ENCODE data around the gene ANKLE1. TPM values are rescaled to one million over a fixed set of nuclear protein-coding genes. Genes with fewer than 3 reads are reported as not detected.

Gene ANKLE1
- total and polyA plus RNA-seq, 10 of the 15 experiments (the other 5 are each of a cell fraction or from before 2014, with no cell fraction given) = 2.2 to 17.9 (median 10.9) TPM

DNA sequence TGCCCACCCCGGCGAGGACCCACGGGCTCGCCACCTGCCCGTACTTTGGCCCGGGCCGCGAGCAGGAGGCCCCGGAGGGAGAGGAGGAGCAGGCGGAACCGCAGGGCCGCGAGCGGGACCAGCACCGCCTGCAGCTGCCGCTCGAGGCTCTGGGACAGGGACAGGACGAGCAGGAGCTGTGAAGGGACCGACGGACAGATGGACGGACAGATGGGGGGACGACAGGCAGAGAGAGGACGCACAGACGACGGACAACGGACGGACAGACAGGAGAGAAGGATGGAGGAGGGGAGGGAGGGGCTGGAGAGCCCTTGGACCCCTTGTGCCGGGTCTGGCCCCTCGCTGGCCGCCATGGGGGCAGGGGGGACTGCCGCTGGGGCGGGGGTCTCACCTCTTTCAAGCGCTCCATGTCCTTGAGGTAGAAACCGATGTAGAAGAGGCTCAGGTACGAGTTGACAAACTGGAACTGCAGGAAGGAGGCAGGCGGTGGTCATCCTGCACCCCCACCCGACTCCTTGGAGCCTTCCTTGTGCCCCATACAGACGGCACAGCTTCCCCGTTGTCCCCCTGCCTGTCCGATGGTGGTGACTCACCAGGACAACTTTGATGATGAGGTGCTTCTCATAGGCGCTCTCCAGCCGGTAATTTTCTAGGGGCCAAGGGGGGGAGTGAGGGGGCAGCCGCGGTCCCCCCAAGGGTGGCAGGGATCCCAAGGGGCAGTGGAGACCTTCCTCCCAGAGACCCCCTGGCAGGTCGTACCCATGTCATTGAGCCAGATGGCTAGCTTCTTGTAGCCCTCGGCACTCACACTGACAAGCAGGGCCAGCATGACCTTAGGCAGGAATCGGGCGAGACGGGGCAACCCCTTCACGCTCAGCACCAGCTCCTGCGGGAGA is 47.9 kb downstream of the ANKLE1 start:
- WGBS (ENCODE audit: insufficient coverage, insufficient replicate concordance, low lambda C conversion rate, missing lambda C conversion rate) = 60% methylated on average over 44 of the region's 51 CpGs
- H3K27me3 ChIP-seq (replicated peaks in 1 of 2; ENCODE audit: control insufficient read depth in 2 of 2, insufficient read depth in 2 of 2, low read length in 1 of 2) = no peaks in the 10 kb centered on the region; a peak in 2 of 4 replicates
- no peak overlapping the region for H3K27ac ChIP-seq (ENCODE audit: control insufficient read depth, insufficient read depth)
- TF ChIP-seq SUPT20H (IDR thresholded peaks at IDR 0.05; ENCODE audit: borderline replicate concordance, control insufficient read depth, low read depth, low read length) (no peak), PML (IDR thresholded peaks at IDR 0.05; ENCODE audit: low read length) (no peak), CEBPB (IDR thresholded peaks at IDR 0.05; ENCODE audit: borderline replicate concordance in 1 of 2, low read depth in 2 of 2, low read length in 2 of 2) (no peak), ATF7 (IDR thresholded peaks at IDR 0.05; ENCODE audit: low read depth) (no peak), ZNF622 (IDR thresholded peaks at IDR 0.05) (no peak)
- TF ChIP-seq, protein P1, sequence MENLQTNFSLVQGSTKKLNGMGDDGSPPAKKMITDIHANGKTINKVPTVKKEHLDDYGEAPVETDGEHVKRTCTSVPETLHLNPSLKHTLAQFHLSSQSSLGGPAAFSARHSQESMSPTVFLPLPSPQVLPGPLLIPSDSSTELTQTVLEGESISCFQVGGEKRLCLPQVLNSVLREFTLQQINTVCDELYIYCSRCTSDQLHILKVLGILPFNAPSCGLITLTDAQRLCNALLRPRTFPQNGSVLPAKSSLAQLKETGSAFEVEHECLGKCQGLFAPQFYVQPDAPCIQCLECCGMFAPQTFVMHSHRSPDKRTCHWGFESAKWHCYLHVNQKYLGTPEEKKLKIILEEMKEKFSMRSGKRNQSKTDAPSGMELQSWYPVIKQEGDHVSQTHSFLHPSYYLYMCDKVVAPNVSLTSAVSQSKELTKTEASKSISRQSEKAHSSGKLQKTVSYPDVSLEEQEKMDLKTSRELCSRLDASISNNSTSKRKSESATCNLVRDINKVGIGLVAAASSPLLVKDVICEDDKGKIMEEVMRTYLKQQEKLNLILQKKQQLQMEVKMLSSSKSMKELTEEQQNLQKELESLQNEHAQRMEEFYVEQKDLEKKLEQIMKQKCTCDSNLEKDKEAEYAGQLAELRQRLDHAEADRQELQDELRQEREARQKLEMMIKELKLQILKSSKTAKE (IDR thresholded peaks at IDR 0.05; ENCODE audit: low read depth, poor library complexity, severe bottlenecking) = no peak
- ATAC-seq = no peak
- no peak for FAIRE-seq
- in situ Hi-C loops (cut with MboI) (no loop called here), intact Hi-C loops (cut with micrococcal nuclease; ENCODE audit: unreplicated experiment) (no loop called here)
- ChIA-PET CTCF (interaction anchor here (2.8 kb wide), 1 partner anchor 56 kb away, joined by 9 read pairs; no protein-coding TSS in a partner anchor), POLR2A (no interaction called here), RAD21 (ENCODE audit: unreplicated experiment) (no interaction called here), SMC1A (ENCODE audit: uncharacterized antibody, unreplicated experiment) (interaction anchor here (0.6 kb wide), 1 partner anchor 165 kb away, joined by 5 read pairs; no protein-coding TSS in a partner anchor)
- no peak overlapping the region for H3K4me3 ChIP-seq
- BruUV-seq (replicated peaks) = no TSS peak
- H3K79me2 ChIP-seq (ENCODE audit: control insufficient read depth, insufficient read depth, low read length) = no peaks in the 10 kb centered on the region
- no peak for DNase-seq (ENCODE audit: low read depth, low spot score)
- no peaks in the 10 kb centered on the region; the same call in 2 of the 3 replicates for H3K9me3 ChIP-seq (replicated peaks; ENCODE audit: control insufficient read depth, insufficient read depth, low read length)
- H2AFZ ChIP-seq (ENCODE audit: control insufficient read depth, low read depth, low read length) = no peak overlapping the region
- no peak overlapping the region for H3K4me2 ChIP-seq (ENCODE audit: control insufficient read depth, insufficient read depth)
- no peaks in the 10 kb centered on the region for H3K36me3 ChIP-seq (ENCODE audit: control insufficient read depth in 2 of 2, insufficient read depth in 2 of 2, low read length in 1 of 2)
- H3K9ac ChIP-seq (ENCODE audit: control insufficient read depth, insufficient read depth, low read length) = no peak overlapping the region
- no peaks in the 10 kb centered on the region for H4K20me1 ChIP-seq (ENCODE audit: control insufficient read depth, insufficient read depth)
- peaks cover 5% of the 10 kb centered on the region; the same call in 1 of the 2 replicates for H3K4me1 ChIP-seq (ENCODE audit: control insufficient read depth, insufficient read depth, low read length)

Measured in GM12878 (cell line).